Mucosa of descending colon (tissue), 3 donors: Measurements from ENCODE around the gene C19orf25. TPM values are rescaled to one million over a fixed set of nuclear protein-coding genes. Genes with fewer than 3 reads are reported as not detected.

ENCODE experiments used
- ATAC-seq: fragments of 200-7000 bp; cut with Tn5 transposase; one replicate; pipeline ENCODE4 v1.9.1; 2020; ENCODE audit warnings: mild to moderate bottlenecking, moderate library complexity
- DNase-seq, 3 donors: peaks; one replicate each; pipeline ENCODE4 v3.0.0-alpha.2; 2020
- H3K36me3 ChIP-seq: fragments of 200-600 bp; one replicate; pipeline ENCODE4 v1.8.0; 2021; ENCODE audit warnings: low read depth, mild to moderate bottlenecking
- H3K4me1 ChIP-seq: fragments of 200-600 bp; one replicate; pipeline ENCODE4 v1.8.0; 2021; ENCODE audit warnings: low read depth, mild to moderate bottlenecking
- H3K4me3 ChIP-seq: fragments of 200-600 bp; one replicate; pipeline ENCODE4 v1.8.0; 2021; ENCODE audit warnings: mild to moderate bottlenecking
- H3K9me3 ChIP-seq: fragments of 200-600 bp; one replicate; pipeline ENCODE4 v1.8.0; 2021; ENCODE audit warnings: mild to moderate bottlenecking
- intact Hi-C, 2 donors: fragments of 100-400 bp; cut with DNase I in 1 of 2; cut with micrococcal nuclease in 1 of 2; formaldehyde crosslinking; loops; one replicate each; pipeline versions ENCODE4 v1.11.0 to v1.11.1; 2022; cut with DNase I, micrococcal nuclease
- total RNA-seq, 3 donors: library from RNA; stranded (reverse); fragmentation: NEBNext Ultra II Directional in 2 of 3; extraction: Animal tissue kit (Norgen Biotek cat#: 25700) in 2 of 3; gene quantifications; one replicate each; pipeline versions ENCODE4 v1.2.1 to v1.2.4, GENCODE V29; 2021 to 2023
- TF ChIP-seq, protein P1 (sequence below): fragments of 200-600 bp; IDR thresholded peaks from one replicate; pipeline ENCODE4 v1.8.0; 2022; ENCODE audit warnings: antibody characterized with exemption, mild to moderate bottlenecking
- donor health status: DM: no; HTN: no; CAD: no; lungs with moderate emphysema.
- donor health status: DM: no; HTN: no; CAD: no.
- donor health status: DM: no; HTN: yes; CAD: no.

C19orf25 gene
- total RNA-seq, 3 donors from 2014 or later, result 36.7 to 48.9 (median 38.1) TPM

DNA sequence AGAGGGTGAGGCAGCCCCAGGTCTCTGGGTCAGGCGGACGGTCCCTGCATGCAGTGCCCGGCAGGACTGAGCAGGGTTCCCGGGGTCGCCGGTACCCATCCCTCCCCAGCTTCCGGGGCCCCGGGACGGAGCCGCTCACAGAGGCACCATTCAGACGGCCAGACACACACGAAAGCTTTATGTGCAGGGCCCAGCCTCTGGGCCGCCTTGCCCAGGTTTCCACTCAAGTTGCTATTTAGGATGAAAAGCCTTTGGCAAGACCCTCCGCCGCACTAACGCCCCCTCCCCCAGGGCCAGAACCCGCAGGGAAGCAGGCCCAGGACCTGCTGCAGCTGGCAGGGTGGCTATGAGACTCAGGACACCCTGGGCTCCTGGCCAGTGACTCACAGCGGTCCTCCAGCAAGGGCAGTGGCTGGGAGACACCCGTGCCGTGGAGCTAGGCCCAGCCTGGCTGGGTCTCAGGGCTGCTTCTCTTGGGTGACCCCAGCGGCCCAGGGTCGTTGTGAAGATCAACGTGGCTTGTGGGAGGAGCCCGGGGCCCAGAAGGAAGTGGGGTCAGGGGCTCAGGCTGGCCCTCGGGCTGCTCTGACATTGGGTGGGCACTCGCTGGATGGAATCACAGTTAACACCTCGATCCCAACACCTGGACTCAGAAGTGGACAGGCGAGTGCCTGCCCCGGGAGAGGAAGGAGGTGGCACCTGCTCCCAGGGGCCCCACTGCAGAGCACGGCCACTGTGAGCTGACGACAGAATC, 4.8 kb downstream of the C19orf25 start:
- Histone ChIP-seq H3K4me1 (peaks cover 36% of the 10 kb centered on the region), H3K9me3 (no peaks in the 10 kb centered on the region), H3K36me3 (no peaks in the 10 kb centered on the region), H3K4me3 (no peak overlapping the region)
- ATAC-seq (no peak), DNase-seq (no peak)
- TF ChIP-seq, protein P1, sequence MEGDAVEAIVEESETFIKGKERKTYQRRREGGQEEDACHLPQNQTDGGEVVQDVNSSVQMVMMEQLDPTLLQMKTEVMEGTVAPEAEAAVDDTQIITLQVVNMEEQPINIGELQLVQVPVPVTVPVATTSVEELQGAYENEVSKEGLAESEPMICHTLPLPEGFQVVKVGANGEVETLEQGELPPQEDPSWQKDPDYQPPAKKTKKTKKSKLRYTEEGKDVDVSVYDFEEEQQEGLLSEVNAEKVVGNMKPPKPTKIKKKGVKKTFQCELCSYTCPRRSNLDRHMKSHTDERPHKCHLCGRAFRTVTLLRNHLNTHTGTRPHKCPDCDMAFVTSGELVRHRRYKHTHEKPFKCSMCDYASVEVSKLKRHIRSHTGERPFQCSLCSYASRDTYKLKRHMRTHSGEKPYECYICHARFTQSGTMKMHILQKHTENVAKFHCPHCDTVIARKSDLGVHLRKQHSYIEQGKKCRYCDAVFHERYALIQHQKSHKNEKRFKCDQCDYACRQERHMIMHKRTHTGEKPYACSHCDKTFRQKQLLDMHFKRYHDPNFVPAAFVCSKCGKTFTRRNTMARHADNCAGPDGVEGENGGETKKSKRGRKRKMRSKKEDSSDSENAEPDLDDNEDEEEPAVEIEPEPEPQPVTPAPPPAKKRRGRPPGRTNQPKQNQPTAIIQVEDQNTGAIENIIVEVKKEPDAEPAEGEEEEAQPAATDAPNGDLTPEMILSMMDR, result no peak
- intact Hi-C loops, result no loop called here

DNA sequence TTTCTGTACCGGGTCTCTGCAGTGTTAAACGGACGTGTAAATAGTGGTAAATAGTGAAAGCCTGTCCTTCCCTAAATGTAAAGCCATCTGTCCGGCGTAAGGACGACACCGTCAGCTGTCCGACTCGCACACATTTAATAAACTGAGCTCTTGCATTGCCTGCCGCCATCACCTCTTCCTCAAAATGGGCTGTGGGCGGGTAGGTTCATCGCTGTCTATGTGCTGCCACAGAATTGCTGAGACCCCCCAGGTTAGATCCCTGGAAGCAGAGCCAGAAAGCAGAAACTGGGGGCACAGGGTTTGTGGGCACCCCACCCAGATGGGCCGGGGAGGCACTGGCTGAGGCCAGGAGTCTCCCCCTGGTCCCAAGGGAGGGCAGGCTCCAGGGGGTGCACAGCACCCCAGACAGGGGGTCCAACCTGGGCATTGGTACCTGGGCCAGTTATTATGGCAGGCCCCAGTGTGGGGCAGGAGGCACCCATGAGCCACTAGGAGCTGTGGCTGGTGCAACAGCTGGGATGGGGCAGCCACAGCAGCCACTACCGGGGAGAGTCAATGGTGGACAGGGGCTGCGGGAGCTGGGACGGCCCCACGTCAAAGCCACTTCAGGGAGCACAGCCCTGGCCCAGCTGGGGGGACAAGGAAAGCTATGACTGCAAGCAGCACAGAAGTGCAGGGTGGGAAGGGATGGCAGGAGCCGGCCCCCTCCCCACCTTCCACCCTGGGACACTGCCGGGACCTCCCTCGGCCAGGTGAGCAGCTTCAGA, 5.7 kb downstream of the C19orf25 start:
- intact Hi-C loops, result no loop called here
- TF ChIP-seq, protein P1, result no peak
- ATAC-seq (no peak), DNase-seq (peak in 2 of 3 donors; percentile 22 to 27)
- Histone ChIP-seq H3K4me1 (peaks cover 38% of the 10 kb centered on the region), H3K36me3 (no peaks in the 10 kb centered on the region), H3K9me3 (no peaks in the 10 kb centered on the region), H3K4me3 (no peak overlapping the region)

DNA sequence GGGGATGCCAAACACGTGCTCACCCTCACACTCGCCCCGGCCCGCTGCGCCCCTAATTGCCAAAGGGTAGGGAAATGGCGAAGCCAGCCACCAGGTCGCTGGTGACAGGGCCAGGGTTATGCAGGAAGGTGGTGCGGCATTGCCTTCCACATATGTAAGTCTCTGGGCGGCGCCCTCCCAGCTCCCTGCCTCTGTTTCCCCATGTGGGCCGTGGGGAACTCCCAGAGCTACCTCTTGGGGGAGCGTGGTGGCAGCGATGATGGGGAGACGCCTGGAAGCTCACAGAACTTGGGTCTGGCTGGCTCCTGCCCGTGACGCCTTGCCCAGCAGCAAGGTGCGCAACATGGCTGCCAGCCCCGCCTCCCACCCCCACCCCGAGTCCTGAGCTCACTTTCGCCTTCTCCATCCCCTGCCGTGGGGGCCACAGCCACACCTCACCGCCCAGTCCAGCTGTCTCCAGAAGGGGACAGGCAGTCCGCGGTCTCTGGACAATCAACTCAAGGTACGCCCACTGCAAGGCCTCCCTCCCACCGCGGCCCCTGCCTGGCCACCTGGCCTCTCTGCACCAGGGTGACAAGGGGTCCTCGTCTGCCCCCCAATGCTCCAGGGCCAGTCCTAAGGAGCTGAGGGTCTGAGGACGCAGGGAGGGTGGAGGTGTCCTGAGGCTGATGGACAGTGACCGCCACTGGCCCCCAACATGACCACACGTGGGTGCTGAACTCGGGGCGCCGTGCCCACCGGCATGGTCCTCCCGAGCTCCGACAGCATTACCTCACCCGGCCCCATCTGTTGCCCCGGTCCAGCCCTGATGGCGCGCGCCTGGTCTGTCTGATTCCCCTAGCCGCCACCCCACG, 6.6 kb downstream of the C19orf25 start:
- intact Hi-C loops, result no loop called here
- TF ChIP-seq, protein P1, result no peak
- Histone ChIP-seq H3K9me3 (no peaks in the 10 kb centered on the region), H3K36me3 (no peaks in the 10 kb centered on the region), H3K4me3 (no peak overlapping the region), H3K4me1 (peaks cover 38% of the 10 kb centered on the region)
- peak in 1 of 3 donors; percentile 51 for DNase-seq
- ATAC-seq, result no peak

DNA sequence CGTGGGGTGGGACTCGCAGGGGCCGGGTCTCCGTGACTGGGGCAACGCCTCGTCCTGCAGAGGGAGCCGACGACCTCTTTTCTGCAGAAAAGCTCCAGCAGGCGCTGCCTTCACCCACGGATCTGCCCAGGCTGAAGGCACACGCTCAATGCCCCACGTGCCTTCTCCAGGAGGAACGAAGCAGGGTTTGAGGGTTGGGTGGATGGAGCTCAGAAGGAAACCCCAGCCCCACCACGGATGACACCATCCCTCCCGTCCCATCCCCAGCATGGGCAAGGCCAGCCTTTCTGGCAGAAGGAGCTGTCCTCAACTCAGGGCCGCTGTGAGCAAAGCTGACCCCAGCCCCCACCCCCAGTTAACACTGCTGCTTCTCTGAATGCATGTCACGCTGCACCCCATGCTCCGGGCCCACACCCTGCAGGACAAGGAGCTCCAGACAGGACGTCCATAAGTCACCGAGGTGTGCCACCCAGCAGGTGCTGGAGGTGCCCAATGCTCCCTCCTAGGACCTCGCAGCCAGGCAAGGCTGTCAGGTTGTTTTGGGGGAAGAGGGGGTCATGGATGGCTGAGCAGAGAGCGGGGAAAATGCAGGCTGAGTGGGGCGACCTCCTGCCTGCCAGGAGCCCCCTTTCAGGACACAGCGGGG, 7.4 kb downstream of the C19orf25 start:
- Histone ChIP-seq H3K36me3 (no peaks in the 10 kb centered on the region), H3K4me1 (peaks cover 43% of the 10 kb centered on the region), H3K9me3 (no peaks in the 10 kb centered on the region), H3K4me3 (no peak overlapping the region)
- DNase-seq (peak in 1 of 3 donors; percentile 49), ATAC-seq (no peak)
- intact Hi-C loops, result no loop called here
- TF ChIP-seq, protein P1, result no peak

DNA sequence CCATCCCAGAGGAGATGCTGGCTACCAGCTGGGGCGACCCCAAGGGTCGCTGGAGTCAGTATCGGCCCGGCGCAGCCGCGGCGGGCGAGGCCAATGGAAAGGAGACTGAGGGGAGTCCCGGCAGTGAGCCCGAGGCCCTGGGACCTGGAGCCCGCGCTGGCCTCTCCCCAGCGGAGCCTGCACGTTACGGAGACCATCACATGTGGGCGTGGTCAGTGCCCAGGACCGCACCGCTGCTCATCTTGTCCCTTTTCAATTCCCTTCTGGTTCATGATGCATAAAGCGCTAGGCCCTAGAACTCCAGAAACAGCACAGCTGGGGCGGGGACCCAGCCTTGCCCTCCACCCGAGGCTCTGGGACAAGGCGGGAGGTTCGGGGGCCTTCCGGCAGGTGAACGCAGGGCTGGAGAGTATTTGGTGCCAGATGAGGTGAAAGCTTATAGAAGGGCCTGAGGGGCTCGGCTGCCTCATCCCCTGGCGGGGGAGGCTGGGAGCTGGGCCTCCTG, 8.0 kb downstream of the C19orf25 start:
- Histone ChIP-seq H3K4me3 (no peak overlapping the region), H3K9me3 (no peaks in the 10 kb centered on the region), H3K36me3 (no peaks in the 10 kb centered on the region), H3K4me1 (peaks cover 47% of the 10 kb centered on the region)
- peak in 1 of 3 donors; percentile 38 for DNase-seq
- TF ChIP-seq, protein P1, result no peak
- ATAC-seq, result peak; percentile 39
- intact Hi-C loops, result no loop called here
